Activated naive CD8-positive, alpha-beta T cell treated with anti-CD3 and anti-CD28 coated beads, Interleukin-2, amount 50 U/mL, for 24 hours (primary cell): ENCODE results near the gene DLG2.
"Not testable (repeated sequence)": the region's sequence is repeated elsewhere in the genome, so short reads cannot be mapped to it uniquely, and the experiment has no call there.

Source experiments
- ATAC-seq: fragments of 150-1000 bp; cut with Tn5 transposase; one replicate; pipeline ENCODE4 v1.10.0; 2021
- DNase-seq: peaks from one replicate; pipeline ENCODE4 v3.0.0; 2021
- H3K27ac Mint-ChIP-seq: one replicate; pipeline ENCODE4 v1.8.0; 2021; ENCODE audit warnings: mild to moderate bottlenecking, mixed read lengths
- H3K27me3 Mint-ChIP-seq: one replicate; pipeline ENCODE4 v1.8.0; 2021; ENCODE audit warnings: mixed read lengths
- H3K36me3 Mint-ChIP-seq: one replicate; pipeline ENCODE4 v1.8.0; 2021; ENCODE audit warnings: low read depth, mixed read lengths
- H3K4me1 Mint-ChIP-seq: one replicate; pipeline ENCODE4 v1.8.0; 2021; ENCODE audit warnings: mixed read lengths
- H3K4me3 Mint-ChIP-seq: one replicate; pipeline ENCODE4 v1.8.0; 2021; ENCODE audit warnings: mild to moderate bottlenecking, moderate library complexity, mixed read lengths
- H3K9me3 Mint-ChIP-seq: one replicate; pipeline ENCODE4 v1.8.0; 2021; ENCODE audit warnings: mixed read lengths

The DLG2 gene

GRCh38 chr11:83766932-83767331, 1860.2 kb downstream of the DLG2 start:
- peaks cover 7% of the 10 kb centered on the region for H3K27me3 Mint-ChIP-seq
- no peaks in the 10 kb centered on the region for H3K36me3 Mint-ChIP-seq
- ATAC-seq (no peak), DNase-seq (no peak)
- H3K4me3 Mint-ChIP-seq, result no peak overlapping the region
- no peaks in the 10 kb centered on the region for H3K4me1 Mint-ChIP-seq
- H3K9me3 Mint-ChIP-seq, result no peaks in the 10 kb centered on the region
- H3K27ac Mint-ChIP-seq, result no peak overlapping the region

GRCh38 chr11:83764643-83765042, 1862.5 kb downstream of the DLG2 start:
- Mint-ChIP-seq H3K4me3 (no peak overlapping the region), H3K4me1 (no peaks in the 10 kb centered on the region), H3K27me3 (no peaks in the 10 kb centered on the region), H3K9me3 (no peaks in the 10 kb centered on the region), H3K36me3 (no peaks in the 10 kb centered on the region), H3K27ac (no peak overlapping the region)
- DNase-seq (no peak), ATAC-seq (no peak)

GRCh38 chr11:83760932-83761331, 1866.2 kb downstream of the DLG2 start:
- Mint-ChIP-seq H3K27ac (no peak overlapping the region), H3K4me3 (no peak overlapping the region)
- no peak for ATAC-seq

GRCh38 chr11:83759148-83759547, 1868.0 kb downstream of the DLG2 start:
- Mint-ChIP-seq H3K27ac (no peak overlapping the region), H3K4me1 (no peaks in the 10 kb centered on the region), H3K36me3 (no peaks in the 10 kb centered on the region), H3K9me3 (no peaks in the 10 kb centered on the region), H3K27me3 (peaks cover 2% of the 10 kb centered on the region), H3K4me3 (no peak overlapping the region)
- ATAC-seq, result no peak
- no peak for DNase-seq

More at GRCh38 chr11:83760932-83761331, 1866.2 kb downstream of the DLG2 start:
- no peaks in the 10 kb centered on the region for H3K4me1 Mint-ChIP-seq
- no peaks in the 10 kb centered on the region for H3K9me3 Mint-ChIP-seq
- DNase-seq, result no peak
- peaks cover 2% of the 10 kb centered on the region for H3K27me3 Mint-ChIP-seq
- H3K36me3 Mint-ChIP-seq, result no peaks in the 10 kb centered on the region

- Mint-ChIP-seq H3K27me3 (peaks cover 9% of the 10 kb centered on the region), H3K4me1 (no peaks in the 10 kb centered on the region), H3K9me3 (peaks cover 4% of the 10 kb centered on the region), H3K27ac (no peak overlapping the region), H3K4me3 (no peak overlapping the region), H3K36me3 (no peaks in the 10 kb centered on the region)
- ATAC-seq, result no peak
- no peak for DNase-seq
Measured at GRCh38 chr11:83751041-83751440, 1876.1 kb downstream of the DLG2 start.

- Mint-ChIP-seq H3K4me3 (no peak overlapping the region), H3K27me3 (peaks cover 7% of the 10 kb centered on the region), H3K4me1 (no peaks in the 10 kb centered on the region), H3K36me3 (no peaks in the 10 kb centered on the region), H3K9me3 (peaks cover 12% of the 10 kb centered on the region), H3K27ac (no peak overlapping the region)
- DNase-seq, result no peak
- no peak for ATAC-seq
Measured at GRCh38 chr11:83746921-83747585, 1880.1 kb downstream of the DLG2 start.

- H3K4me1 Mint-ChIP-seq, result no peaks in the 10 kb centered on the region
- H3K27me3 Mint-ChIP-seq, result peaks cover 2% of the 10 kb centered on the region
- H3K9me3 Mint-ChIP-seq, result peaks cover 8% of the 10 kb centered on the region
- H3K27ac Mint-ChIP-seq, result no peak overlapping the region
- no peak overlapping the region for H3K4me3 Mint-ChIP-seq
- no peak for DNase-seq
- no peaks in the 10 kb centered on the region for H3K36me3 Mint-ChIP-seq
- no peak for ATAC-seq
Measured at GRCh38 chr11:83744620-83745192, 1882.4 kb downstream of the DLG2 start.

GRCh38 chr11:83736684-83737083, 1890.5 kb downstream of the DLG2 start:
- Mint-ChIP-seq H3K4me3 (no peak overlapping the region), H3K27me3 (peaks cover 2% of the 10 kb centered on the region), H3K9me3 (no peaks in the 10 kb centered on the region), H3K4me1 (no peaks in the 10 kb centered on the region), H3K27ac (no peak overlapping the region), H3K36me3 (no peaks in the 10 kb centered on the region)
- DNase-seq, result no peak
- ATAC-seq, result no peak

- Mint-ChIP-seq H3K4me1 (no peaks in the 10 kb centered on the region), H3K27me3 (peaks cover 2% of the 10 kb centered on the region), H3K4me3 (no peak overlapping the region), H3K36me3 (no peaks in the 10 kb centered on the region), H3K9me3 (no peaks in the 10 kb centered on the region), H3K27ac (no peak overlapping the region)
- no peak for ATAC-seq
- no peak for DNase-seq
Measured at GRCh38 chr11:83734120-83734519, 1893.0 kb downstream of the DLG2 start.

GRCh38 chr11:83731288-83731687, 1895.9 kb downstream of the DLG2 start:
- H3K4me3 Mint-ChIP-seq, result not testable (repeated sequence)

GRCh38 chr11:83728281-83728680, 1898.9 kb downstream of the DLG2 start:
- ATAC-seq (no peak), DNase-seq (no peak)
- H3K4me3 Mint-ChIP-seq, result no peak overlapping the region
- H3K27ac Mint-ChIP-seq, result no peak overlapping the region
- H3K4me1 Mint-ChIP-seq, result peaks cover 7% of the 10 kb centered on the region
- peaks cover 8% of the 10 kb centered on the region for H3K27me3 Mint-ChIP-seq
- no peaks in the 10 kb centered on the region for H3K36me3 Mint-ChIP-seq
- H3K9me3 Mint-ChIP-seq, result no peaks in the 10 kb centered on the region

More at GRCh38 chr11:83731288-83731687, 1895.9 kb downstream of the DLG2 start:
- H3K36me3 Mint-ChIP-seq, H3K9me3 Mint-ChIP-seq, H3K27me3 Mint-ChIP-seq, ATAC-seq, H3K4me1 Mint-ChIP-seq, H3K27ac Mint-ChIP-seq, DNase-seq: not testable (repeated sequence)

GRCh38 chr11:83727251-83727650, 1899.9 kb downstream of the DLG2 start:
- no peaks in the 10 kb centered on the region for H3K36me3 Mint-ChIP-seq
- H3K4me3 Mint-ChIP-seq, result no peak overlapping the region
- DNase-seq (no peak), ATAC-seq (no peak)
- no peaks in the 10 kb centered on the region for H3K9me3 Mint-ChIP-seq
- peaks cover 7% of the 10 kb centered on the region for H3K4me1 Mint-ChIP-seq
- no peak overlapping the region for H3K27ac Mint-ChIP-seq
- H3K27me3 Mint-ChIP-seq, result peaks cover 8% of the 10 kb centered on the region

GRCh38 chr11:83726316-83726715, 1900.8 kb downstream of the DLG2 start:
- DNase-seq (no peak), ATAC-seq (no peak)
- Mint-ChIP-seq H3K27me3 (peaks cover 8% of the 10 kb centered on the region), H3K27ac (no peak overlapping the region), H3K4me1 (peaks cover 7% of the 10 kb centered on the region), H3K36me3 (no peaks in the 10 kb centered on the region), H3K4me3 (no peak overlapping the region), H3K9me3 (no peaks in the 10 kb centered on the region)

GRCh38 chr11:83725728-83726127, 1901.4 kb downstream of the DLG2 start:
- H3K27ac Mint-ChIP-seq, result no peak overlapping the region
- H3K4me1 Mint-ChIP-seq, result peaks cover 7% of the 10 kb centered on the region
- H3K27me3 Mint-ChIP-seq, result peaks cover 8% of the 10 kb centered on the region
- H3K4me3 Mint-ChIP-seq, result no peak overlapping the region
- H3K36me3 Mint-ChIP-seq, result no peaks in the 10 kb centered on the region
- DNase-seq (no peak), ATAC-seq (no peak)
- H3K9me3 Mint-ChIP-seq, result no peaks in the 10 kb centered on the region

GRCh38 chr11:83725269-83725560, 1901.9 kb downstream of the DLG2 start:
- H3K4me1 Mint-ChIP-seq, result peaks cover 7% of the 10 kb centered on the region
- H3K4me3 Mint-ChIP-seq, result no peak overlapping the region
- ATAC-seq, result no peak
- no peak overlapping the region for H3K27ac Mint-ChIP-seq
- peaks cover 8% of the 10 kb centered on the region for H3K27me3 Mint-ChIP-seq
- no peaks in the 10 kb centered on the region for H3K9me3 Mint-ChIP-seq
- H3K36me3 Mint-ChIP-seq, result no peaks in the 10 kb centered on the region
- no peak for DNase-seq

- H3K4me1 Mint-ChIP-seq, result peaks cover 7% of the 10 kb centered on the region
- peak overlapping the region; percentile 34 for H3K4me3 Mint-ChIP-seq
- DNase-seq, result peak; percentile 3
- H3K9me3 Mint-ChIP-seq, result no peaks in the 10 kb centered on the region
- no peak overlapping the region for H3K27ac Mint-ChIP-seq
- no peak for ATAC-seq
- H3K36me3 Mint-ChIP-seq, result no peaks in the 10 kb centered on the region
- peaks cover 8% of the 10 kb centered on the region for H3K27me3 Mint-ChIP-seq
Measured at GRCh38 chr11:83723999-83724398, 1903.1 kb downstream of the DLG2 start.
